MM.1S (cell line): ENCODE measurements around the gene KRTAP12-1.

Experiments used
- DNase-seq: peaks from one replicate; pipeline ENCODE4 v3.0.0-alpha.2; 2015
- H2AFZ ChIP-seq: fragments of 300-600 bp; sonication (generic); 2 replicates; pipeline ENCODE4 v1.6.0; 2016; ENCODE audit warnings: antibody characterized with exemption, low read length
- H3F3A ChIP-seq: fragments of 300-600 bp; sonication (generic); 2 replicates; pipeline ENCODE4 v1.6.1; 2016; ENCODE audit warnings: mild to moderate bottlenecking, antibody characterized with exemption, low read length, moderate library complexity, mixed read lengths; ENCODE audit not compliant: insufficient read depth
- H3K27ac ChIP-seq: fragments of 300-600 bp; sonication (generic); 2 replicates; pipeline ENCODE4 v1.5.1; 2016; ENCODE audit warnings: mild to moderate bottlenecking, low read length
- H3K27me3 ChIP-seq: fragments of 300-600 bp; sonication (generic); replicated peaks from 2 replicates; pipeline ENCODE4 v1.6.0; 2016; ENCODE audit warnings: low read length; ENCODE audit not compliant: insufficient read depth
- H3K36me3 ChIP-seq: fragments of 300-600 bp; sonication (generic); replicated peaks from 2 replicates; pipeline ENCODE4 v1.6.1; 2016; ENCODE audit warnings: mild to moderate bottlenecking, low read length, mixed read lengths; ENCODE audit not compliant: insufficient read depth
- H3K4me1 ChIP-seq: fragments of 300-600 bp; sonication (generic); 2 replicates; pipeline ENCODE4 v1.6.1; 2016; ENCODE audit warnings: low read length, mixed read lengths
- H3K4me2 ChIP-seq: fragments of 300-600 bp; sonication (generic); 2 replicates; pipeline ENCODE4 v1.6.0; 2016; ENCODE audit warnings: low read depth, low read length
- H3K4me3 ChIP-seq: fragments of 300-600 bp; sonication (generic); 2 replicates; pipeline ENCODE4 v1.5.1; 2016; ENCODE audit warnings: low read length, mixed read lengths
- H3K79me2 ChIP-seq: fragments of 300-600 bp; sonication (generic); 2 replicates; pipeline ENCODE4 v1.6.1; 2016; ENCODE audit warnings: mixed run types, low read length, mixed read lengths
- H3K9ac ChIP-seq: fragments of 300-600 bp; sonication (generic); 2 replicates; pipeline ENCODE4 v1.6.1; 2016; ENCODE audit warnings: low read length, mixed read lengths
- H3K9me2 ChIP-seq: fragments of 300-600 bp; sonication (generic); replicated peaks from 2 replicates; pipeline ENCODE4 v1.6.1; 2016; ENCODE audit warnings: mild to moderate bottlenecking, low read length, mixed read lengths; ENCODE audit not compliant: insufficient read depth
- H3K9me3 ChIP-seq: fragments of 300-600 bp; sonication (generic); replicated peaks from 2 replicates; pipeline ENCODE4 v1.6.1; 2016; ENCODE audit warnings: mild to moderate bottlenecking, low read length, mixed read lengths; ENCODE audit not compliant: insufficient read depth
- H4K20me1 ChIP-seq: fragments of 300-600 bp; sonication (generic); 2 replicates; pipeline ENCODE4 v1.6.1; 2016; ENCODE audit warnings: mild to moderate bottlenecking, low read length, moderate library complexity, mixed read lengths; ENCODE audit not compliant: insufficient read depth
- CTCF ChIP-seq: fragments of 300-600 bp; sonication (generic); IDR thresholded peaks from 2 replicates; pipeline ENCODE4 v1.5.1; 2016; ENCODE audit warnings: antibody characterized with exemption, low read length, mixed read lengths
- EZH2 ChIP-seq: fragments of 300-600 bp; sonication (generic); optimal IDR thresholded peaks from 2 replicates; pipeline ENCODE3; 2017; ENCODE audit warnings: low read depth, mild to moderate bottlenecking, antibody characterized with exemption, low read length, mixed read lengths
- EZH2phosphoT487 ChIP-seq: fragments of 300-600 bp; sonication (generic); IDR thresholded peaks from 2 replicates; pipeline ENCODE4 v1.6.1; 2018; ENCODE audit warnings: antibody characterized with exemption, low read length

Gene KRTAP12-1

GRCh38 chr21:44658913-44659595, 22.9 kb downstream of the KRTAP12-1 start:
- Histone ChIP-seq H3K79me2 (no peaks in the 10 kb centered on the region), H3K9me3 (no peaks in the 10 kb centered on the region), H3K9me2 (no peaks in the 10 kb centered on the region), H3K36me3 (no peaks in the 10 kb centered on the region), H3K4me2 (no peak overlapping the region), H3K4me1 (no peaks in the 10 kb centered on the region), H4K20me1 (no peaks in the 10 kb centered on the region), H3K4me3 (no peak overlapping the region), H3K27me3 (peaks cover 78% of the 10 kb centered on the region), H3K27ac (no peak overlapping the region), H2AFZ (no peak overlapping the region), H3F3A (no peaks in the 10 kb centered on the region), H3K9ac (no peak overlapping the region)
- no peak for TF ChIP-seq EZH2
- DNase-seq = no peak

- no peak for DNase-seq
- no peaks in the 10 kb centered on the region for H4K20me1 ChIP-seq
- H3K9me3 ChIP-seq = no peaks in the 10 kb centered on the region
- H3K36me3 ChIP-seq = no peaks in the 10 kb centered on the region
- H3K27ac ChIP-seq = no peak overlapping the region
- H2AFZ ChIP-seq = no peak overlapping the region
- H3K4me2 ChIP-seq = no peak overlapping the region
- H3K27me3 ChIP-seq = peaks cover 78% of the 10 kb centered on the region
- H3K4me3 ChIP-seq = no peak overlapping the region
- TF ChIP-seq EZH2 = no peak
- no peak for TF ChIP-seq EZH2phosphoT487
- no peak for TF ChIP-seq CTCF
- no peaks in the 10 kb centered on the region for H3K4me1 ChIP-seq
- H3K9me2 ChIP-seq = no peaks in the 10 kb centered on the region
- H3K79me2 ChIP-seq = no peaks in the 10 kb centered on the region
- no peak overlapping the region for H3K9ac ChIP-seq
- no peaks in the 10 kb centered on the region for H3F3A ChIP-seq
These were observed 23.4 kb downstream of the KRTAP12-1 start for GRCh38 chr21:44658541-44658910.

GRCh38 chr21:44657635-44658540, 24.1 kb downstream of the KRTAP12-1 start, which contains the start of gene KRTAP12-3:
Gene KRTAP12-3 (plus strand): TSS chr21:44657932. CDS start chr21:44657980, 48 bp downstream.
- no peaks in the 10 kb centered on the region for H3K9me2 ChIP-seq
- H3K4me3 ChIP-seq = peak within 1 kb of the TSS; percentile 21; the same call in 1 of the 2 replicates
- peak within 1 kb of the TSS; percentile 12; the same call in 1 of the 2 replicates for H2AFZ ChIP-seq
- no peak within 1 kb of the TSS for H3K27ac ChIP-seq
- H3K27me3 ChIP-seq = peaks cover 78% of the 10 kb centered on the region
- no peaks in the 10 kb centered on the region for H3K36me3 ChIP-seq
- H4K20me1 ChIP-seq = no peaks in the 10 kb centered on the region
- H3K9me3 ChIP-seq = no peaks in the 10 kb centered on the region
- H3K4me1 ChIP-seq = no peaks in the 10 kb centered on the region
- no peaks in the 10 kb centered on the region for H3K79me2 ChIP-seq
- H3F3A ChIP-seq = no peaks in the 10 kb centered on the region
- no peak within 1 kb of the TSS for H3K9ac ChIP-seq
- peak within 1 kb of the TSS; percentile 33 for H3K4me2 ChIP-seq
- peak; percentile 58 for DNase-seq
- no peak for TF ChIP-seq CTCF
- no peak for TF ChIP-seq EZH2phosphoT487
- TF ChIP-seq EZH2 = no peak
